GM23338 (cell line): ENCODE data around the gene KLHL7. TPM values are rescaled to one million over a fixed set of nuclear protein-coding genes. Genes with fewer than 3 reads are reported as not detected.
A peak's percentile ranks its signal among the peaks of the same experiment; 100 is the strongest.

Experiments
- ATAC-seq: fragments of 200-7000 bp; cut with Tn5 transposase; 3 replicates; pipeline ENCODE4 v1.9.1; 2020
- DNase-seq: peaks from one replicate; pipeline ENCODE4 v3.0.0-alpha.2; 2015; ENCODE audit warnings: low spot score
- H2AFZ ChIP-seq: fragments of 200-600 bp; sonication (generic); 2 replicates; pipeline ENCODE4 v1.8.0; 2016; ENCODE audit warnings: antibody characterized with exemption, mild to moderate bottlenecking, moderate library complexity
- H3F3A ChIP-seq: fragments of 200-600 bp; sonication (generic); replicated peaks from 2 replicates; pipeline ENCODE4 v1.8.0; 2017; ENCODE audit warnings: antibody characterized with exemption, mixed run types, low read depth
- H3K27ac ChIP-seq: fragments of 200-600 bp; sonication (generic); 2 replicates; pipeline ENCODE4 v1.6.1; 2016; ENCODE audit warnings: low read depth
- H3K27me3 ChIP-seq: fragments of 200-600 bp; sonication (generic); 2 replicates; pipeline ENCODE4 v1.8.0; 2016; ENCODE audit warnings: mild to moderate bottlenecking, mixed run types, moderate library complexity; ENCODE audit not compliant: insufficient read depth
- H3K36me3 ChIP-seq: fragments of 200-600 bp; sonication (generic); 2 replicates; pipeline ENCODE4 v1.8.0; 2016; ENCODE audit warnings: mild to moderate bottlenecking; ENCODE audit not compliant: insufficient read depth
- H3K4me1 ChIP-seq: fragments of 200-600 bp; sonication (generic); 2 replicates; pipeline ENCODE4 v1.8.0; 2016; ENCODE audit warnings: mild to moderate bottlenecking, moderate library complexity; ENCODE audit not compliant: insufficient read depth
- H3K4me2 ChIP-seq: fragments of 200-600 bp; sonication (generic); 2 replicates; pipeline ENCODE4 v1.7.1; 2017; ENCODE audit warnings: mixed run types
- H3K4me3 ChIP-seq: fragments of 200-600 bp; sonication (generic); 2 replicates; pipeline ENCODE4 v1.6.1; 2016; ENCODE audit warnings: mixed run types
- H3K79me2 ChIP-seq: fragments of 200-600 bp; sonication (generic); replicated peaks from 2 replicates; pipeline ENCODE4 v1.8.0; 2017; ENCODE audit warnings: mild to moderate bottlenecking; ENCODE audit not compliant: insufficient read depth
- H3K9me2 ChIP-seq: fragments of 200-600 bp; sonication (generic); 2 replicates; pipeline ENCODE4 v1.8.0; 2017; ENCODE audit not compliant: insufficient read depth
- H4K20me1 ChIP-seq: fragments of 200-600 bp; sonication (generic); replicated peaks from 2 replicates; pipeline ENCODE4 v1.8.0; 2017; ENCODE audit warnings: mild to moderate bottlenecking; ENCODE audit not compliant: insufficient read depth
- H3K27ac Mint-ChIP-seq: 2 replicates; pipeline ENCODE4 v1.8.0; 2020; ENCODE audit warnings: inconsistent platforms, mild to moderate bottlenecking, moderate library complexity, mixed read lengths
- H3K27me3 Mint-ChIP-seq: 3 replicates; pipeline ENCODE4 v1.8.0; 2022; ENCODE audit warnings: low read depth, mild to moderate bottlenecking, moderate library complexity, mixed read lengths, inconsistent platforms; ENCODE audit not compliant: insufficient read depth, poor library complexity
- H3K36me3 Mint-ChIP-seq: 3 replicates; pipeline ENCODE4 v1.8.0; 2021; ENCODE audit warnings: low read depth, mild to moderate bottlenecking, inconsistent platforms, moderate library complexity, mixed read lengths
- H3K4me1 Mint-ChIP-seq: 3 replicates; pipeline ENCODE4 v1.8.0; 2020; ENCODE audit warnings: mild to moderate bottlenecking, inconsistent platforms, mixed read lengths
- H3K4me3 Mint-ChIP-seq: 3 replicates; pipeline ENCODE4 v1.8.0; 2021; ENCODE audit warnings: moderate library complexity, mild to moderate bottlenecking, inconsistent platforms, mixed read lengths
- H3K9me3 Mint-ChIP-seq: 3 replicates; pipeline ENCODE4 v1.8.0; 2020; ENCODE audit warnings: moderate library complexity, mild to moderate bottlenecking, inconsistent platforms, mixed read lengths
- CREB1 ChIP-seq: fragments of 250-450 bp; sonication (Bioruptor Pico); IDR thresholded peaks from 2 replicates; pipeline ENCODE4 v1.5.0; 2020; ENCODE audit warnings: low read depth, mild to moderate bottlenecking, moderate library complexity
- CTCF ChIP-seq, 2 experiments: fragments of 200-600 bp in 1 of 2; sonication (generic) in 1 of 2; conservative IDR thresholded peaks; 2 replicates each; pipeline versions ENCODE4 v1.5.1 to v1.6.1; 2016 to 2017; ENCODE audit warnings: antibody characterized with exemption in 2 of 2, low read depth in 2 of 2, mild to moderate bottlenecking in 2 of 2, moderate library complexity in 1 of 2
- ETS1 ChIP-seq: IDR thresholded peaks from 2 replicates; pipeline ENCODE4 v1.6.1; 2016; ENCODE audit warnings: antibody characterized with exemption
- EZH2 ChIP-seq: fragments of 200-600 bp; sonication (generic); IDR thresholded peaks from one replicate; pipeline ENCODE4 v1.8.0; 2017; ENCODE audit warnings: antibody characterized with exemption, mild to moderate bottlenecking, low read depth; ENCODE audit not compliant: unreplicated experiment
- EZH2phosphoT487 ChIP-seq: fragments of 200-600 bp; sonication (generic); IDR thresholded peaks from one replicate; pipeline ENCODE4 v1.8.1; 2018; ENCODE audit warnings: antibody characterized with exemption; ENCODE audit not compliant: unreplicated experiment
- JUNB ChIP-seq: IDR thresholded peaks from one replicate; pipeline ENCODE4 v1.6.1; 2016; ENCODE audit warnings: antibody characterized with exemption; ENCODE audit not compliant: unreplicated experiment
- NANOG ChIP-seq: IDR thresholded peaks from 2 replicates; pipeline ENCODE4 v1.6.1; 2016; ENCODE audit warnings: antibody characterized with exemption, borderline replicate concordance
- POLR2AphosphoS5 ChIP-seq: IDR thresholded peaks from 2 replicates; pipeline ENCODE4 v1.6.1; 2016; ENCODE audit warnings: antibody characterized with exemption, low read depth
- STAT1 ChIP-seq: IDR thresholded peaks from one replicate; pipeline ENCODE4 v1.6.1; 2016; ENCODE audit warnings: antibody characterized with exemption; ENCODE audit not compliant: unreplicated experiment
- ZNF114 ChIP-seq: fragments of 250-450 bp; sonication (Bioruptor Pico); IDR thresholded peaks from 2 replicates; pipeline ENCODE4 v1.5.0; 2020; ENCODE audit warnings: mild to moderate bottlenecking, moderate library complexity
- ZNF331 ChIP-seq: fragments of 250-450 bp; sonication (Bioruptor Pico); IDR thresholded peaks from 2 replicates; pipeline ENCODE4 v1.5.0; 2020; ENCODE audit warnings: low read depth, mild to moderate bottlenecking, moderate library complexity
- ZNF462 ChIP-seq: fragments of 250-450 bp; sonication (Bioruptor Pico); IDR thresholded peaks from 2 replicates; pipeline ENCODE4 v1.5.0; 2020; ENCODE audit warnings: mild to moderate bottlenecking, moderate library complexity
- polyA plus RNA-seq: library from polyadenylated mRNA; unstranded; fragments of >200 nt; fragmentation: Nextera tagmentation; extraction: Ambion mirVana; gene quantifications from 2 replicates; pipeline ENCODE4 v1.2.1, GENCODE V29; 2016
- total RNA-seq: library from RNA; depleted of rRNA; stranded (reverse); fragments of >200 nt; shearing (Covaris generic); gene quantifications from 2 replicates; pipeline ENCODE4 v1.2.3, GENCODE V29; 2014

Gene KLHL7
- total and polyA plus RNA-seq, 2 experiments from 2014 or later = 92.5 to 119 TPM

- Mint-ChIP-seq H3K9me3 (no peaks in the 10 kb centered on the region), H3K4me3 (no peak overlapping the region), H3K36me3 (no peaks in the 10 kb centered on the region), H3K4me1 (peaks cover 18% of the 10 kb centered on the region; the same call in 2 of the 3 replicates), H3K27me3 (peaks cover 8% of the 10 kb centered on the region), H3K27ac (no peak overlapping the region)
- Histone ChIP-seq H3K4me2 (peak overlapping the region; percentile 52; the same call in 1 of the 2 replicates), H3K4me1 (peaks cover 5% of the 10 kb centered on the region; the same call in 1 of the 2 replicates), H3K4me3 (no peak overlapping the region), H3K79me2 (no peaks in the 10 kb centered on the region), H3F3A (no peaks in the 10 kb centered on the region), H2AFZ (peak overlapping the region; percentile 99), H3K36me3 (no peaks in the 10 kb centered on the region), H3K9me2 (0 out of 2 replicates have a peak, but pooled peaks cover 4% of the 10 kb centered on the region), H4K20me1 (no peaks in the 10 kb centered on the region), H3K27ac (no peak overlapping the region), H3K27me3 (peaks cover 5% of the 10 kb centered on the region; the same call in 1 of the 2 replicates)
- ATAC-seq (peak; percentile 93), DNase-seq (peak; percentile 80)
- TF ChIP-seq ETS1 (peak; percentile 64; the same call in 1 of the 2 replicates), ZNF114 (no peak)
Measured at GRCh38 chr7:23211589-23211988, 106.0 kb downstream of the KLHL7 start.

GRCh38 chr7:23212395-23212794, 106.8 kb downstream of the KLHL7 start:
- no peak overlapping the region for H3K27ac Mint-ChIP-seq
- Histone ChIP-seq H3K27ac (no peak overlapping the region), H3K9me2 (0 out of 2 replicates have a peak, but pooled peaks cover 4% of the 10 kb centered on the region), H3K4me3 (no peak overlapping the region), H4K20me1 (no peaks in the 10 kb centered on the region), H3K36me3 (no peaks in the 10 kb centered on the region), H3K27me3 (no peaks in the 10 kb centered on the region), H3F3A (no peaks in the 10 kb centered on the region), H3K79me2 (no peaks in the 10 kb centered on the region), H3K4me2 (no peak overlapping the region), H2AFZ (peak overlapping the region; percentile 99), H3K4me1 (no peaks in the 10 kb centered on the region)
- no peaks in the 10 kb centered on the region for H3K36me3 Mint-ChIP-seq
- no peaks in the 10 kb centered on the region for H3K9me3 Mint-ChIP-seq
- H3K27me3 Mint-ChIP-seq = peaks cover 3% of the 10 kb centered on the region
- DNase-seq (no peak), ATAC-seq (no peak)
- no peak overlapping the region for H3K4me3 Mint-ChIP-seq
- peaks cover 11% of the 10 kb centered on the region; the same call in 2 of the 3 replicates for H3K4me1 Mint-ChIP-seq
- no peak for TF ChIP-seq NANOG
- no peak for TF ChIP-seq ZNF331 (CRISPR knock-in tag)
- no peak for TF ChIP-seq STAT1
- no peak for TF ChIP-seq EZH2phosphoT487
- TF ChIP-seq EZH2 = no peak
- no peak for TF ChIP-seq JUNB
- no peak for TF ChIP-seq CREB1 (CRISPR knock-in tag)
- TF ChIP-seq POLR2AphosphoS5 = no peak
- no peak for TF ChIP-seq ZNF114
- TF ChIP-seq ZNF462 (CRISPR knock-in tag) = no peak
- no peak for TF ChIP-seq CTCF (conservative IDR thresholded peaks at IDR 0.05; ENCODE audit: low read depth in 2 of 2)
